K562 (cell line): ENCODE results near the gene TIA1. TPM values are rescaled to one million over a fixed set of nuclear protein-coding genes. Genes with fewer than 3 reads are reported as not detected.
A peak's percentile ranks its signal among the peaks of the same experiment; 100 is the strongest.

Experiments used
- ATAC-seq: fragments of 200-7000 bp; cut with Tn5 transposase; 3 replicates; pipeline ENCODE4 v1.9.1; 2020; ENCODE audit warnings: moderate library complexity
- BruUV-seq: library from RNA; stranded (reverse); fragments of 400-500 nt; replicated peaks from 2 replicates; lab custom pipeline; 2021; lab: Mats Ljungman, UMichigan
- CTCF ChIA-PET: fragments of 300-600 bp; formaldehyde crosslinking; extraction: SDS; loops from one replicate; lab custom pipeline; 2021; ENCODE audit warnings: low intra/inter-chr PET ratio; lab: Yijun Ruan, JAX
- POLR2A ChIA-PET: fragments of 300-600, 350-650 bp; sonication (Branson Sonifier 250); formaldehyde crosslinking; extraction: SDS; loops from one replicate; lab custom pipeline; 2021; ENCODE audit warnings: antibody characterized with exemption, inconsistent platforms; lab: Yijun Ruan, JAX
- DNase-seq, 4 experiments: peaks; one replicate each; pipeline versions ENCODE4 v3.0.0 to v3.0.0-alpha.2; 2011 to 2018; ENCODE audit warnings: low spot score in 3 of 4, mixed read lengths in 3 of 4; ENCODE audit errors: extremely low read depth in 1 of 4
- FAIRE-seq: peaks from 2 replicates; lab custom pipeline; 2011; peaks lifted over from hg19 to GRCh38; lab: Jason Lieb, UNC
- H2AFZ ChIP-seq: 2 replicates; pipeline ENCODE4 v1.6.0; 2011; ENCODE audit warnings: low read depth, low read length, control low read depth, inconsistent platforms
- H3K27ac ChIP-seq: fragments of 200-600 bp; 3 replicates; pipeline ENCODE4 v1.8.0; 2011; ENCODE audit warnings: low read depth, mild to moderate bottlenecking, control low read depth, inconsistent platforms, low read length, moderate library complexity, mixed read lengths; ENCODE audit errors: extremely low read depth
- H3K27me3 ChIP-seq, 2 experiments: fragments of 300-600 bp in 1 of 2; 2 replicates in 1 of 2; 3 replicates in 1 of 2; pipeline versions ENCODE4 v1.6.0 to v1.8.0; 2011; ENCODE audit warnings: inconsistent platforms in 2 of 2, low read length in 2 of 2, mild to moderate bottlenecking in 1 of 2, mixed read lengths in 1 of 2, moderate library complexity in 1 of 2; ENCODE audit not compliant: control insufficient read depth in 2 of 2, insufficient read depth in 2 of 2
- H3K36me3 ChIP-seq: fragments of 300-600 bp; 3 replicates; pipeline ENCODE4 v1.8.0; 2011; ENCODE audit warnings: mild to moderate bottlenecking, low read length, inconsistent platforms; ENCODE audit not compliant: control insufficient read depth, insufficient read depth
- H3K4me1 ChIP-seq, 2 experiments: fragments of 200-600 bp in 1 of 2; replicated peaks in 1 of 2; 2 replicates in 1 of 2; 3 replicates in 1 of 2; pipeline versions ENCODE4 v1.5.1 to v1.8.0; 2011; ENCODE audit warnings: inconsistent platforms in 2 of 2, low read length in 2 of 2, mild to moderate bottlenecking in 1 of 2, mixed read lengths in 1 of 2, moderate library complexity in 1 of 2; ENCODE audit not compliant: control insufficient read depth in 2 of 2, insufficient read depth in 2 of 2
- H3K4me2 ChIP-seq: 2 replicates; pipeline ENCODE4 v1.6.1; 2011; ENCODE audit warnings: low read length, control low read depth, inconsistent platforms, mixed read lengths; ENCODE audit not compliant: insufficient read depth
- H3K4me3 ChIP-seq: fragments of 200-600 bp; sonication (generic), shearing (Covaris generic); 2 replicates; pipeline ENCODE4 v1.5.1; 2016; ENCODE audit warnings: control low read depth, inconsistent platforms
- H3K79me2 ChIP-seq: fragments of 200-600 bp; 3 replicates; pipeline ENCODE4 v1.8.0; 2011; ENCODE audit warnings: low read length, inconsistent platforms; ENCODE audit not compliant: control insufficient read depth, insufficient read depth
- H3K9ac ChIP-seq, 2 experiments: 2 replicates each; pipeline versions ENCODE4 v1.6.0 to v1.6.1; 2011; ENCODE audit warnings: low read depth in 2 of 2, low read length in 2 of 2, control low read depth in 1 of 2, inconsistent platforms in 1 of 2, mild to moderate bottlenecking in 1 of 2, mixed read lengths in 1 of 2; ENCODE audit not compliant: insufficient read depth in 1 of 2
- H3K9me1 ChIP-seq: one replicate; pipeline ENCODE4 v1.6.0; 2011; ENCODE audit warnings: inconsistent platforms, mild to moderate bottlenecking, low read length, moderate library complexity; ENCODE audit not compliant: control insufficient read depth, insufficient read depth
- H3K9me3 ChIP-seq: replicated peaks from 2 replicates; pipeline ENCODE4 v1.5.1; 2011; ENCODE audit warnings: low read depth, low read length, inconsistent platforms; ENCODE audit not compliant: control insufficient read depth, insufficient read depth
- H4K20me1 ChIP-seq: replicated peaks from 2 replicates; pipeline ENCODE4 v1.6.1; 2011; ENCODE audit warnings: low read length, inconsistent platforms, mixed read lengths; ENCODE audit not compliant: control insufficient read depth, insufficient read depth
- BRF1 ChIP-seq: IDR thresholded peaks from 3 replicates; pipeline ENCODE4 v1.6.1; 2011; ENCODE audit warnings: borderline replicate concordance, mild to moderate bottlenecking; ENCODE audit not compliant: insufficient read length; ENCODE audit errors: extremely low read depth
- CREB1 ChIP-seq, 2 experiments: sonication (generic) in 1 of 2; formaldehyde crosslinking in 1 of 2; IDR thresholded peaks; 2 replicates each; pipeline versions ENCODE4 v1.6.1 to v1.8.0; 2012 to 2022; ENCODE audit warnings: inconsistent platforms in 1 of 2, mild to moderate bottlenecking in 1 of 2, missing genetic modification reagents in 1 of 2, moderate library complexity in 1 of 2
- CREB3 ChIP-seq: fragments of 450-650 bp; conservative IDR thresholded peaks from 2 replicates; pipeline ENCODE4 v1.6.1; 2016; ENCODE audit warnings: missing genetic modification characterization, low read depth, mild to moderate bottlenecking, missing compliant biosample characterization, moderate library complexity
- EGR1 ChIP-seq: fragments of 450-650 bp; conservative IDR thresholded peaks from 2 replicates; pipeline ENCODE4 v1.6.1; 2017; ENCODE audit warnings: mild to moderate bottlenecking
- EP300 ChIP-seq: IDR thresholded peaks from 2 replicates; pipeline ENCODE4 v1.6.1; 2012; ENCODE audit warnings: low read length, improper control_type of control experiment
- ESRRB ChIP-seq: fragments of 250-450 bp; sonication (Bioruptor Pico); IDR thresholded peaks from 2 replicates; pipeline ENCODE4 v1.5.0; 2020; ENCODE audit warnings: mild to moderate bottlenecking, moderate library complexity, borderline replicate concordance
- FOXM1 ChIP-seq, 2 experiments: fragments of 450-650 bp in 1 of 2; sonication (generic) in 1 of 2; formaldehyde crosslinking in 1 of 2; IDR thresholded peaks; 2 replicates each; pipeline versions ENCODE4 v1.6.1 to v1.9.0; 2017 to 2022; ENCODE audit warnings: low read depth in 2 of 2, mild to moderate bottlenecking in 2 of 2, missing genetic modification reagents in 1 of 2, moderate library complexity in 1 of 2
- HNRNPUL1 ChIP-seq: fragments of 200-400 bp; formaldehyde crosslinking; IDR thresholded peaks from 2 replicates; pipeline ENCODE4 v1.6.1; 2017; ENCODE audit warnings: low read length
- IFI16 ChIP-seq: fragments of 250-450 bp; sonication (Bioruptor Pico); IDR thresholded peaks from 2 replicates; pipeline ENCODE4 v2.1.2; 2022; ENCODE audit warnings: mild to moderate bottlenecking, inconsistent platforms
- MYBL2 ChIP-seq, 2 experiments: fragments of 450-650 bp in 1 of 2; sonication (generic) in 1 of 2; formaldehyde crosslinking in 1 of 2; IDR thresholded peaks; 2 replicates each; pipeline versions ENCODE4 v1.6.1 to v1.8.1; 2017 to 2022; ENCODE audit warnings: borderline replicate concordance in 1 of 2, inconsistent platforms in 1 of 2, low read depth in 1 of 2, mild to moderate bottlenecking in 1 of 2, missing genetic modification reagents in 1 of 2, moderate library complexity in 1 of 2
- PPARD ChIP-seq: fragments of 250-450 bp; sonication (Bioruptor Pico); IDR thresholded peaks from 2 replicates; pipeline ENCODE4 v1.8.0; 2022; ENCODE audit warnings: inconsistent platforms, mild to moderate bottlenecking, moderate library complexity
- RBM14 ChIP-seq: fragments of 200-400 bp; formaldehyde crosslinking; IDR thresholded peaks from 2 replicates; pipeline ENCODE4 v1.6.1; 2018; ENCODE audit warnings: low read depth, mild to moderate bottlenecking, low read length, moderate library complexity, borderline replicate concordance; ENCODE audit not compliant: insufficient read depth
- RFX1 ChIP-seq: fragments of 450-650 bp; IDR thresholded peaks from 2 replicates; pipeline ENCODE4 v1.6.1; 2016; ENCODE audit warnings: mild to moderate bottlenecking, moderate library complexity
- STAT5A ChIP-seq: IDR thresholded peaks from 2 replicates; pipeline ENCODE4 v1.6.1; 2012; ENCODE audit warnings: low read length, inconsistent platforms, borderline replicate concordance
- TBL1XR1 ChIP-seq, 2 experiments: IDR thresholded peaks; 2 replicates each; pipeline ENCODE4 v1.6.1; 2012; ENCODE audit warnings: improper control_type of control experiment in 2 of 2, low read length in 2 of 2, mild to moderate bottlenecking in 1 of 2
- THRAP3 ChIP-seq: fragments of 450-650 bp; IDR thresholded peaks from 2 replicates; pipeline ENCODE4 v1.6.1; 2016; ENCODE audit warnings: mild to moderate bottlenecking, inconsistent platforms, borderline replicate concordance
- U2AF2 ChIP-seq: fragments of 200-400 bp; formaldehyde crosslinking; optimal IDR thresholded peaks from 2 replicates; pipeline ENCODE3; 2017; ENCODE audit warnings: low read depth, mild to moderate bottlenecking, low read length
- ZC3H4 ChIP-seq: sonication (generic); formaldehyde crosslinking; IDR thresholded peaks from 2 replicates; pipeline ENCODE4 v1.9.0; 2021; ENCODE audit warnings: missing genetic modification reagents, borderline replicate concordance
- ZNF143 ChIP-seq: sonication (generic); formaldehyde crosslinking; IDR thresholded peaks from 2 replicates; pipeline ENCODE4 v1.9.0; 2022; ENCODE audit warnings: mild to moderate bottlenecking, missing genetic modification reagents
- ZNF311 ChIP-seq: fragments of 250-450 bp; sonication (Bioruptor Pico); IDR thresholded peaks from 2 replicates; pipeline ENCODE4 v1.4.0; 2020; ENCODE audit warnings: mild to moderate bottlenecking, moderate library complexity
- ZNF445 ChIP-seq: fragments of 250-450 bp; sonication (Bioruptor Pico); IDR thresholded peaks from 2 replicates; pipeline ENCODE4 v1.4.0; 2020; ENCODE audit warnings: low read depth, mild to moderate bottlenecking, moderate library complexity
- WGBS: fragments of 100-300 bp; shearing (Covaris generic); methylation state at CpG from one replicate; pipeline ENCODE4 v1.1.6; 2016; ENCODE audit warnings: low coverage, mixed read lengths; ENCODE audit not compliant: insufficient coverage; ENCODE audit errors: missing lambda C conversion rate; 5-methylcytosine and 5-hydroxymethylcytosine counted together
- in situ Hi-C: fragments of 300-500 bp; cut with MboI; formaldehyde crosslinking; loops from 4 replicates; pipeline ENCODE4 v1.15.0; 2018; ENCODE audit warnings: inconsistent platforms, mixed read lengths
- intact Hi-C: fragments of 100-400 bp; cut with micrococcal nuclease; formaldehyde crosslinking; loops from 2 replicates; pipeline ENCODE4 v1.14.2; 2022
- polyA plus RNA-seq, 8 experiments: library from polyadenylated mRNA; depleted of rRNA in 4 of 8; stranded (reverse) in 5 of 8; unstranded in 3 of 8; fragments of >200 nt; fragmentation: Nextera tagmentation in 2 of 8; fragmentation: Illumina TruSeq in 1 of 8; extraction: Ambion mirVana in 2 of 8; extraction: Trizol in 1 of 8; gene quantifications; 2 replicates each; pipeline versions ENCODE4 v1.2.1 to v1.2.3, GENCODE V29; 2011 to 2014; ENCODE audit warnings: inconsistent platforms in 1 of 8, missing spikeins in 1 of 8
- total RNA-seq, 7 experiments: library from RNA; depleted of rRNA in 6 of 7; stranded (reverse); fragments of >200 nt in 6 of 7; fragmentation: Illumina TruSeq in 2 of 7; extraction: Trizol in 2 of 7; gene quantifications; 2 replicates each; pipeline versions ENCODE4 v1.2.1 to v1.2.3, GENCODE V29; 2011 to 2021; ENCODE audit warnings: low replicate concordance in 1 of 7

Gene TIA1
- total and polyA plus RNA-seq, 9 of the 15 experiments (the other 6 are each of a cell fraction or from before 2014, with no cell fraction given), result 25.3 to 129 (median 79.6) TPM

- Histone ChIP-seq H3K27me3 (no peaks in the 10 kb centered on the region), H3K9me3 (no peaks in the 10 kb centered on the region), H3K79me2 (peaks cover 9% of the 10 kb centered on the region), H3K4me3 (peak within 1 kb of the TSS; percentile 62), H3K4me2 (peak within 1 kb of the TSS; percentile 98), H3K9ac (peak within 1 kb of the TSS; percentile 87 to 89), H3K9me1 (no peaks in the 10 kb centered on the region), H3K4me1 (peaks cover 3 to 4% of the 10 kb centered on the region in 2 experiments; a peak in 2 of 5 replicates), H3K36me3 (no peaks in the 10 kb centered on the region), H3K27ac (peak within 1 kb of the TSS; percentile 85), H2AFZ (peak within 1 kb of the TSS; percentile 97), H4K20me1 (no peaks in the 10 kb centered on the region)
- POLR2A ChIA-PET, result interaction anchor here (0.5 to 3.0 kb wide), 31 partner anchors 8 to 1168 kb away, joined by 3 to 18 read pairs (median 3); partner anchors contain the start of genes FAM136A, MXD1, PCYOX1 and SNRPG
- DNase-seq, result peak; percentile 91 to 99 (median 96)
- ATAC-seq, result peak; percentile 96
- BruUV-seq, result no TSS peak
- in situ Hi-C loops (no loop called here), intact Hi-C loops (loop anchor here (2.0 to 5.0 kb wide), 5 partner anchors 48 to 278 kb away; partner anchors contain the start of genes PCBP1, SNRPG and TIA1)
- WGBS, result 2% methylated on average over 51 of the region's 60 CpGs
- peak; percentile 99 for FAIRE-seq
- CTCF ChIA-PET, result no interaction called here
- TF ChIP-seq BRF1 (no peak), TBL1XR1 (IDR thresholded peaks at IDR 0.05; ENCODE audit: low read length in 2 of 2) (no peak), ZNF143 (peak; percentile 85), IFI16 (CRISPR knock-in tag) (no peak), ZNF445 (CRISPR knock-in tag) (no peak), THRAP3 (no peak), RBM14 (no peak), CREB1 (IDR thresholded peaks at IDR 0.05) (peak; percentile 70; the same call in 1 of the 2 replicates), CREB1 (CRISPR knock-in tag; IDR thresholded peaks at IDR 0.05) (peak; percentile 84), ZC3H4 (CRISPR knock-in tag) (peak; percentile 76; the same call in 1 of the 2 replicates), HNRNPUL1 (no peak), CREB3 (tag) (no peak), EGR1 (peak; percentile 100), MYBL2 (IDR thresholded peaks at IDR 0.05; ENCODE audit: low read depth) (no peak), MYBL2 (CRISPR knock-in tag; IDR thresholded peaks at IDR 0.05; ENCODE audit: borderline replicate concordance) (no peak), ZNF311 (no peak), EP300 (0 out of 2 replicates have a peak, but pooled peaks have one; percentile 3), RFX1 (no peak), FOXM1 (IDR thresholded peaks at IDR 0.05; ENCODE audit: low read depth) (no peak), FOXM1 (CRISPR knock-in tag; IDR thresholded peaks at IDR 0.05; ENCODE audit: low read depth) (no peak), U2AF2 (no peak), STAT5A (no peak), PPARD (CRISPR knock-in tag) (no peak), ESRRB (no peak)
These were observed 57.8 kb downstream of the TIA1 start, which contains the start of gene C2orf42 for GRCh38 chr2:70190418-70191243. TSS of gene C2orf42 (minus strand) at chr2:70191019. CDS start at chr2:70181985, 9,034 bp downstream.
